NB4 (cell line): ENCODE results near the gene NOTCH1.

Experiments
- DNase-seq: peaks from one replicate; pipeline ENCODE4 v3.0.0; 2010; ENCODE audit warnings: low read depth
- H3K4me3 ChIP-seq: one replicate; pipeline ENCODE4 v1.5.1; 2011; ENCODE audit warnings: mild to moderate bottlenecking, low read depth, low read length, moderate library complexity
- CTCF ChIP-seq: IDR thresholded peaks from one replicate; pipeline ENCODE4 v1.5.1; 2012; ENCODE audit warnings: low read depth, low read length
- MAX ChIP-seq: IDR thresholded peaks from 2 replicates; pipeline ENCODE4 v1.6.1; 2011; ENCODE audit warnings: low read depth, low read length
- MYC ChIP-seq: IDR thresholded peaks from 2 replicates; pipeline ENCODE4 v1.6.1; 2011; ENCODE audit warnings: low read depth, low read length
- POLR2A ChIP-seq: IDR thresholded peaks from 2 replicates; pipeline ENCODE4 v1.6.1; 2011; ENCODE audit warnings: mild to moderate bottlenecking; ENCODE audit not compliant: insufficient read length; ENCODE audit errors: extremely low read depth

Gene NOTCH1

GRCh38 chr9:136464241-136464640 lies 81.6 kb downstream of the NOTCH1 start:
- DNase-seq, result no peak
- H3K4me3 ChIP-seq, result no peak overlapping the region
- no peak for TF ChIP-seq MAX
- no peak for TF ChIP-seq MYC
- no peak for TF ChIP-seq POLR2A
- TF ChIP-seq CTCF, result no peak

GRCh38 chr9:136463578-136463977 lies 82.3 kb downstream of the NOTCH1 start:
- H3K4me3 ChIP-seq, result no peak overlapping the region
- TF ChIP-seq POLR2A, result no peak
- TF ChIP-seq CTCF, result no peak
- TF ChIP-seq MAX, result no peak
- no peak for TF ChIP-seq MYC
- no peak for DNase-seq

- no peak overlapping the region for H3K4me3 ChIP-seq
- TF ChIP-seq MYC (no peak), MAX (no peak), POLR2A (no peak), CTCF (no peak)
- DNase-seq, result no peak
These were observed 83.2 kb downstream of the NOTCH1 start for GRCh38 chr9:136462664-136463063.

GRCh38 chr9:136460772-136461325 lies 85.0 kb downstream of the NOTCH1 start:
- no peak for TF ChIP-seq MYC
- TF ChIP-seq CTCF, result no peak
- TF ChIP-seq POLR2A, result no peak
- TF ChIP-seq MAX, result no peak
- no peak overlapping the region for H3K4me3 ChIP-seq
- no peak for DNase-seq

- H3K4me3 ChIP-seq, result no peak overlapping the region
- TF ChIP-seq CTCF, result no peak
- no peak for TF ChIP-seq MYC
- TF ChIP-seq POLR2A, result no peak
- no peak for TF ChIP-seq MAX
- DNase-seq, result no peak
These were observed 86.4 kb downstream of the NOTCH1 start for GRCh38 chr9:136459425-136459824.

- TF ChIP-seq CTCF (no peak), MYC (no peak), MAX (no peak), POLR2A (no peak)
- no peak overlapping the region for H3K4me3 ChIP-seq
- no peak for DNase-seq
These were observed 88.5 kb downstream of the NOTCH1 start for GRCh38 chr9:136457326-136457725.
